Activated B cell treated with CpG ODN at 0.5 μM for 24 hours (primary cell): ENCODE measurements around the gene MTHFD1. TPM values are rescaled to one million over a fixed set of nuclear protein-coding genes. Genes with fewer than 3 reads are reported as not detected.

Experiments used
- ATAC-seq: fragments of 200-7000 bp; cut with Tn5 transposase; one replicate; pipeline ENCODE4 v1.10.0; 2021; ENCODE audit warnings: low read depth, mild to moderate bottlenecking, moderate library complexity
- CTCF ChIA-PET: fragments of 350-600 bp; sonication (Branson Sonifier 250); formaldehyde crosslinking; loops from one replicate; lab custom pipeline; 2021; ENCODE audit warnings: antibody characterized with exemption; lab: Charles Lee
- POLR2A ChIA-PET: fragments of 350-600 bp; sonication (Branson Sonifier 250); formaldehyde crosslinking; loops from one replicate; lab custom pipeline; 2021; ENCODE audit warnings: antibody characterized with exemption; lab: Charles Lee
- DNase-seq: peaks from one replicate; pipeline ENCODE4 v3.0.0; 2022
- H3K27ac Mint-ChIP-seq: one replicate; pipeline ENCODE4 v1.8.0; 2020; ENCODE audit warnings: mixed read lengths
- H3K27me3 Mint-ChIP-seq: one replicate; pipeline ENCODE4 v1.8.0; 2021; ENCODE audit warnings: mixed read lengths
- H3K36me3 Mint-ChIP-seq: one replicate; pipeline ENCODE4 v1.8.0; 2021; ENCODE audit warnings: low read depth, mixed read lengths
- H3K4me1 Mint-ChIP-seq: one replicate; pipeline ENCODE4 v1.8.0; 2021; ENCODE audit warnings: mixed read lengths
- H3K4me3 Mint-ChIP-seq: one replicate; pipeline ENCODE4 v1.8.0; 2020; ENCODE audit warnings: mild to moderate bottlenecking, mixed read lengths
- H3K9me3 Mint-ChIP-seq: one replicate; pipeline ENCODE4 v1.8.0; 2020; ENCODE audit warnings: mixed read lengths
- intact Hi-C: fragments of 100-400 bp; cut with micrococcal nuclease; formaldehyde crosslinking; loops from one replicate; pipeline ENCODE4 v1.15.1; 2024
- total RNA-seq: library from RNA; stranded (reverse); gene quantifications from 2 replicates; pipeline ENCODE4 v1.2.3, GENCODE V29; 2022
- TF ChIP-seq, protein P1 (sequence below): fragments of 200-600 bp; IDR thresholded peaks from one replicate; pipeline ENCODE4 v1.8.0; 2022; ENCODE audit warnings: antibody characterized with exemption, mild to moderate bottlenecking

The MTHFD1 gene
- total RNA-seq, 1 donor from 2014 or later: 98.4 TPM

DNA sequence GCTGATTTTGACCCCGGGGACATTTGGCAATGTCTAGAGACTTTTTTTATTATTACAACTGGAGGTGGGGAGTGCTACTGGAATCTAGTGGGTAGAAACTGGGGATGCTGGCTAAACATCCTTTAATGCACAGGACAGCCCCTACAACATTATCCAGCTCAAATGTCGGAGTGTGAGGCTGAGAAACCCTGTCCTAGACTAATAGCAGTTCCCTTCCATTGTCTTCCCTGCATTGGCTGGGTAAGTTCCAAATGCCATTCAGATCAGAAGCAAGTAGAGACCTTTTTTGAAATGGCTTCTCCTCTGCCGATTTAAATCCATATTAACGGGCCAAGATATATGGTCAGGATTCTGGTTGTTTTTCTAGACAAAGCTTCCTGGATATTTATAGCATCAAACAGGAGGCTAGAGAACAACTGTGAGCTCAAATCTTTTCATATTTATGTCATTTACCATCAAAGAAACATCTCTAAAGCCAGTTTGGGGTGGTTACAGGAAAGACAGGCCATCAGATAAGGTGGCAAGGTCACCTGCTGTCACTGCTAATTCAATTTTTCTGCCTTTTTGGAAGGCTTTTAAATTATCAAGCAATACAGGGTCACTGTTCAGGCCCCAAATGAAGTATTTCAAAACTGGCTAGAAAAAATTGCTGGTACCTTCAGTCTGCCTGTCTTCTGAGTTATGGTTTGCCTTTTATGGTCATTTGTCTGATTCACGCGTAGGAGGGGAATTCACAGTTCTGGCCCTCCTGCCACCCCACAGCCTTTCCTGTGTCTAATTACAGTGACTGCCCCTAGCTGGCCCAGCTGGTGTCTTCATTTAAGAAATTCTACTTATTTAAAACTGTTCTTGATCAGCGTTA lies 57.1 kb downstream of the MTHFD1 start:
- Mint-ChIP-seq H3K9me3 (no peaks in the 10 kb centered on the region), H3K36me3 (peaks cover 63% of the 10 kb centered on the region), H3K27ac (peak overlapping the region; percentile 93), H3K4me1 (peaks cover 53% of the 10 kb centered on the region), H3K4me3 (peak overlapping the region; percentile 39), H3K27me3 (no peaks in the 10 kb centered on the region)
- TF ChIP-seq, protein P1, sequence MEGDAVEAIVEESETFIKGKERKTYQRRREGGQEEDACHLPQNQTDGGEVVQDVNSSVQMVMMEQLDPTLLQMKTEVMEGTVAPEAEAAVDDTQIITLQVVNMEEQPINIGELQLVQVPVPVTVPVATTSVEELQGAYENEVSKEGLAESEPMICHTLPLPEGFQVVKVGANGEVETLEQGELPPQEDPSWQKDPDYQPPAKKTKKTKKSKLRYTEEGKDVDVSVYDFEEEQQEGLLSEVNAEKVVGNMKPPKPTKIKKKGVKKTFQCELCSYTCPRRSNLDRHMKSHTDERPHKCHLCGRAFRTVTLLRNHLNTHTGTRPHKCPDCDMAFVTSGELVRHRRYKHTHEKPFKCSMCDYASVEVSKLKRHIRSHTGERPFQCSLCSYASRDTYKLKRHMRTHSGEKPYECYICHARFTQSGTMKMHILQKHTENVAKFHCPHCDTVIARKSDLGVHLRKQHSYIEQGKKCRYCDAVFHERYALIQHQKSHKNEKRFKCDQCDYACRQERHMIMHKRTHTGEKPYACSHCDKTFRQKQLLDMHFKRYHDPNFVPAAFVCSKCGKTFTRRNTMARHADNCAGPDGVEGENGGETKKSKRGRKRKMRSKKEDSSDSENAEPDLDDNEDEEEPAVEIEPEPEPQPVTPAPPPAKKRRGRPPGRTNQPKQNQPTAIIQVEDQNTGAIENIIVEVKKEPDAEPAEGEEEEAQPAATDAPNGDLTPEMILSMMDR: no peak
- POLR2A ChIA-PET: interaction anchor here (0.5 to 4.0 kb wide), 15 partner anchors 10 to 804 kb away, joined by 3 to 36 read pairs (median 5); partner anchors contain the start of genes HSPA2, MTHFD1, ZBTB1 and ZBTB25
- intact Hi-C loops: loop anchor here (1.0 kb wide), 5 partner anchors 13 to 58 kb away; partner anchors contain the start of genes AKAP5, MTHFD1 and ZBTB25
- ATAC-seq (peak; percentile 94), DNase-seq (no peak)
- CTCF ChIA-PET: interaction anchor here (0.5 to 1.8 kb wide), 7 partner anchors 12 to 101 kb away, joined by 3 to 12 read pairs (median 3); partner anchors contain the start of gene AKAP5

DNA sequence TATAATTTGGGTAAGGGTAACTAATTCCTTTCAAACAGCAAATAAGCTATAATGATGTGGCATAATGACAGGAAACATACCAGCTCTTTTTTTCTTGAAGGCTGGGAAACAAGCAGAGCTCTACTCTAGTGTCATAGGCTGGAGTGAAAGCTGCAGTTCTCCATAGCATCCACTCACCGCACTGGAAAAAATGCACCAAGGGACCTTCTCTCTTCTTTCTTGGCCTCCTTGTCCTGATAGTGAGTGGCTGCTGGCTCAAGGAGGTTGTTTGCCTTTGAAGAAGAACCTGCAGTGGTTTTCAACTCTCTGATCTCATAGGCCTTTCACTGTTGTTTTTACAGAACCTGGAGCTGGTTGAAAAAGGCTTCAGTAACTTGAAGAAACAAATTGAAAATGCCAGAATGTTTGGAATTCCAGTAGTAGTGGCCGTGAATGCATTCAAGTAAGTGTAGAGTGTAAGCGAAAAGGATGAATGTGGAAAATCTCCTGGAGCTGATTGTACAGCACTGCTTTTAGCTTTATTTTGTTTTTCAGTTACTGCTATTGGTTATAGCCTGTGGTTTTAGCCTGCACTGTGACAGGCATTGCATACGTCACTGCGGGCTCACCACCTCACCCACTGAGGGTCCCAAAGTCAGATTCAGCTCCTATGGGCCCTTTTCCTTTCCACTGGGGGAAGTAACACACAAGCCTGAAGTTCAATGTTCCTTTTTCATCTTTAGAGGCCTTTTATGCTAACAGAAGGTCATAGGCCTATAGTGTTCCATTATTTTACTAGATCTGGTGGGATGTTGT lies 59.9 kb downstream of the MTHFD1 start:
- TF ChIP-seq, protein P1: no peak
- DNase-seq (no peak), ATAC-seq (no peak)
- Mint-ChIP-seq H3K9me3 (no peaks in the 10 kb centered on the region), H3K27me3 (no peaks in the 10 kb centered on the region), H3K36me3 (peaks cover 57% of the 10 kb centered on the region), H3K27ac (peak overlapping the region; percentile 46), H3K4me3 (no peak overlapping the region), H3K4me1 (peaks cover 64% of the 10 kb centered on the region)
- POLR2A ChIA-PET: interaction anchor here (0.7 to 4.0 kb wide), 3 partner anchors 11 to 56 kb away, joined by 3 to 36 read pairs (median 5); partner anchors contain the start of genes ZBTB1 and ZBTB25
- CTCF ChIA-PET: interaction anchor here (0.8 to 2.0 kb wide), 4 partner anchors 15 to 30 kb away, joined by 3 to 6 read pairs (median 4); no protein-coding TSS in a partner anchor
- intact Hi-C loops: no loop called here

DNA sequence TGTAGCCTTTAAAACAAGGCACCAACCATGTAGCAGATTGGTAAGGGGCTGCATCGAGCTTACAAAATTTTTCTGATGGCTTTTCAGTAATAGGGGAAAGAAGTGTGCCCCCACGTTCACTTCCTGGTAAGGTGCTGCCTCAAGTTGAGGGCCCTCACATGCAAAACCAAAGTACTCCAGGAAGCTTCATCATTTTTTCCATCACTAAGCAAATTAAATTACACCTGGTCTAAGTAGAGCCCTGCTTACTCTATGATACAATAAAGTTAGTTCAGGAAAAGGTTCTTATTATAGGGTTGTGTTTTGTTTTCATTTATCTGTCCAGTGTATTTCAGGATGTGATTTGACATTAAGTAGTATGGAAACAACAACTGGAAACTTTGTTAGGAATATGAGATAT lies 62.1 kb downstream of the MTHFD1 start:
- H3K4me1 Mint-ChIP-seq: peaks cover 44% of the 10 kb centered on the region
- no peaks in the 10 kb centered on the region for H3K27me3 Mint-ChIP-seq
- H3K27ac Mint-ChIP-seq: peak overlapping the region; percentile 85
- H3K36me3 Mint-ChIP-seq: peaks cover 59% of the 10 kb centered on the region
- no peak overlapping the region for H3K4me3 Mint-ChIP-seq
- intact Hi-C loops: no loop called here
- DNase-seq (no peak), ATAC-seq (peak; percentile 56)
- CTCF ChIA-PET: no interaction called here
- POLR2A ChIA-PET: interaction anchor here (1.5 to 2.0 kb wide), 3 partner anchors 9 to 54 kb away, joined by 4 to 7 read pairs (median 6); partner anchors contain the start of genes AKAP5 and ZBTB1
- no peaks in the 10 kb centered on the region for H3K9me3 Mint-ChIP-seq
- TF ChIP-seq, protein P1: no peak

GRCh38 chr14:64454671-64455070 lies 66.5 kb downstream of the MTHFD1 start:
- Mint-ChIP-seq H3K9me3 (no peaks in the 10 kb centered on the region), H3K4me1 (peaks cover 40% of the 10 kb centered on the region), H3K27me3 (no peaks in the 10 kb centered on the region), H3K4me3 (no peak overlapping the region), H3K27ac (no peak overlapping the region), H3K36me3 (peaks cover 65% of the 10 kb centered on the region)
- ATAC-seq (no peak), DNase-seq (no peak)
- POLR2A ChIA-PET: interaction anchor here (0.5 to 2.1 kb wide), 2 partner anchors 9 kb away, joined by 3 to 7 read pairs; no protein-coding TSS in a partner anchor
- intact Hi-C loops: no loop called here
- TF ChIP-seq, protein P1: no peak
- CTCF ChIA-PET: no interaction called here
